ENCODE results near the gene PHACTR2.

The PHACTR2 gene

GRCh38 chr6:143757346-143757832 lies 79.6 kb downstream of the PHACTR2 start:
- no peaks in the 10 kb centered on the region for H3K27me3 ChIP-seq
- no peak overlapping the region for H3K4me3 ChIP-seq (ENCODE audit: low read depth, low read length)
- TF ChIP-seq, protein P1, sequence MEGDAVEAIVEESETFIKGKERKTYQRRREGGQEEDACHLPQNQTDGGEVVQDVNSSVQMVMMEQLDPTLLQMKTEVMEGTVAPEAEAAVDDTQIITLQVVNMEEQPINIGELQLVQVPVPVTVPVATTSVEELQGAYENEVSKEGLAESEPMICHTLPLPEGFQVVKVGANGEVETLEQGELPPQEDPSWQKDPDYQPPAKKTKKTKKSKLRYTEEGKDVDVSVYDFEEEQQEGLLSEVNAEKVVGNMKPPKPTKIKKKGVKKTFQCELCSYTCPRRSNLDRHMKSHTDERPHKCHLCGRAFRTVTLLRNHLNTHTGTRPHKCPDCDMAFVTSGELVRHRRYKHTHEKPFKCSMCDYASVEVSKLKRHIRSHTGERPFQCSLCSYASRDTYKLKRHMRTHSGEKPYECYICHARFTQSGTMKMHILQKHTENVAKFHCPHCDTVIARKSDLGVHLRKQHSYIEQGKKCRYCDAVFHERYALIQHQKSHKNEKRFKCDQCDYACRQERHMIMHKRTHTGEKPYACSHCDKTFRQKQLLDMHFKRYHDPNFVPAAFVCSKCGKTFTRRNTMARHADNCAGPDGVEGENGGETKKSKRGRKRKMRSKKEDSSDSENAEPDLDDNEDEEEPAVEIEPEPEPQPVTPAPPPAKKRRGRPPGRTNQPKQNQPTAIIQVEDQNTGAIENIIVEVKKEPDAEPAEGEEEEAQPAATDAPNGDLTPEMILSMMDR (IDR thresholded peaks at IDR 0.05; ENCODE audit: low read depth, low read length): no peak
- no peaks in the 10 kb centered on the region for H3K36me3 ChIP-seq
- no peaks in the 10 kb centered on the region for H3K4me1 ChIP-seq
- no peaks in the 10 kb centered on the region for H3K9me3 ChIP-seq
- DNase-seq: no peak

DNA sequence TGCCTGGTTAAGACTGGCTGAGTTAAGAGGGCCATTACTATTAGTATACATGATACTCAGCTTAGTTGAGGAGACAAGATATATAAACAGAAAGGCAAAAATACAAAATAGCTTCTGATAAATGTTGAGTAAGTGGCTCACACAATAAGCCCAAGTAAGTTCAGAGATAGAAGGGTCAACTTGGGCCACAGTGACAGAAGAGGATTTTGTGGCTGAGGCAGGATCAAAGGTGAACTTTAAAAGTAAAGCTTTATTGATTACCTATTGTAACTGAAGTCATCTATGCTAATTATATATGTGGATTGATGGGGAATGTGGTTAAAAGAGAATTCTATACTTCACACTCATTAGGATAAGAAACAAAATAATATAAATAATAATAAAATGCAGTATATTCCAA lies 80.8 kb downstream of the PHACTR2 start:
- no peak overlapping the region for H3K4me3 ChIP-seq (ENCODE audit: low read depth, low read length)
- H3K4me1 ChIP-seq: no peaks in the 10 kb centered on the region
- H3K27me3 ChIP-seq: no peaks in the 10 kb centered on the region
- DNase-seq: no peak
- TF ChIP-seq, protein P1 (IDR thresholded peaks at IDR 0.05; ENCODE audit: low read depth, low read length): no peak
- no peaks in the 10 kb centered on the region for H3K36me3 ChIP-seq
- H3K9me3 ChIP-seq: no peaks in the 10 kb centered on the region

DNA sequence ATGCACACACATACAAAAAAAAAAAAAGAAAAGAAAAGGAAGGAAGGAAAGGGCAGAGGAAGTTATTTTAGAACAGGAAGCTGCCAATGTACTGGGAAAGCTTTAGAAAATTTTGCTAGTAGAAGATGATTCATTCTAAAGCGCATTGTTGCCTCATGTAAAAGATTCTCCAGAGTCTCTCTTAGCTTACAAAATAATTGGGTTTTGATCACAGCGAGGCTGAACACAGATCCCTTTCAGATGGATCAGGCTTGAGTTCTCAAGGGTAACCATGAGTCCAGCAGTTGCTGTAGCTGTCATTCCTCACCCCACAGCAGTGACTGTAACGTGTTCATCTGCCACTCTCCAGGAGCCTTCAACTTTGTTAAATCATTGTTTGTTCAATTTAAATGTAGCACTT lies 81.9 kb downstream of the PHACTR2 start:
- Histone ChIP-seq H3K4me1 (no peaks in the 10 kb centered on the region), H3K36me3 (no peaks in the 10 kb centered on the region), H3K9me3 (no peaks in the 10 kb centered on the region), H3K27me3 (no peaks in the 10 kb centered on the region), H3K4me3 (ENCODE audit: low read depth, low read length) (no peak overlapping the region)
- TF ChIP-seq, protein P1 (IDR thresholded peaks at IDR 0.05; ENCODE audit: low read depth, low read length): no peak
- DNase-seq: no peak

DNA sequence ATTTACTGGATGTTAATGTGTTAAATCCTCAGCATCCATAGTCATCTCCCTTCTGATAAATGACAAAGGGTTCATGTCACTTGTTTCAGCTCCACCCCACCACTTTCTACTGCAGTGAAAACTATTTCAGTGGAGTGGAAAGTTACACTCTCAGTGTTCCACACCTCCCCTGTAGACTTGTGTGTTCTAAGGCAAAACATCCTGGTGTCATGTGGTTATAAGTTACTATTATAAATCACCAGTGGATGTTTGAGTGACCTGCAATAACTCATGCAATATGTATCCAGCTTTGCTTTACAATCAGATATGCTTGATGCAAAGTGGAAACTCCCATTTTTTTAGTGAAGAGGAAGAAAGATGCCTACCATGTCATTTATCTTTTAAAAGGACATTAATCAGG lies 83.3 kb downstream of the PHACTR2 start:
- H3K27me3 ChIP-seq: no peaks in the 10 kb centered on the region
- no peaks in the 10 kb centered on the region for H3K9me3 ChIP-seq
- H3K4me3 ChIP-seq (ENCODE audit: low read depth, low read length): no peak overlapping the region
- no peak for DNase-seq
- H3K4me1 ChIP-seq: no peaks in the 10 kb centered on the region
- TF ChIP-seq, protein P1 (IDR thresholded peaks at IDR 0.05; ENCODE audit: low read depth, low read length): no peak
- H3K36me3 ChIP-seq: no peaks in the 10 kb centered on the region

DNA sequence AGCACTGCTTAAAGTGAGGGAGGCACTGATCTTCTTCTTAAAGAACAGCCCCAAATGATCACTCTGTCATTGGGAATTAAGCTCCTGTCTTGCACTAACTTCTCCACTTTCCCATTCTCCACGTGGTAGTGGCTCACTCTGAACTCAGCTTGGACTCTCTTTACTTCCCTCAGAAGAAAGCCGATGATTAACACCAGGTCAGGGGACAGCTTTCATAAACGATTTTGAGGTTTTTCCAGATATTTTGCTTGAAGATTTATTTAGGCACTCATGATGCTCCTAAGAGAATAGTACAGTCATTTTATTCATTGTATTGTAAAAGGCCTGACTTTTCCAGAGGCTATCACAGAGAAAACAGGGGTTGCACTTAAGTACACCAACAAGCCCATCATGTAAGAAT lies 84.4 kb downstream of the PHACTR2 start:
- no peaks in the 10 kb centered on the region for H3K27me3 ChIP-seq
- TF ChIP-seq, protein P1 (IDR thresholded peaks at IDR 0.05; ENCODE audit: low read depth, low read length): no peak
- H3K36me3 ChIP-seq: no peaks in the 10 kb centered on the region
- H3K9me3 ChIP-seq: no peaks in the 10 kb centered on the region
- no peaks in the 10 kb centered on the region for H3K4me1 ChIP-seq
- DNase-seq: no peak
- H3K4me3 ChIP-seq (ENCODE audit: low read depth, low read length): no peak overlapping the region

DNA sequence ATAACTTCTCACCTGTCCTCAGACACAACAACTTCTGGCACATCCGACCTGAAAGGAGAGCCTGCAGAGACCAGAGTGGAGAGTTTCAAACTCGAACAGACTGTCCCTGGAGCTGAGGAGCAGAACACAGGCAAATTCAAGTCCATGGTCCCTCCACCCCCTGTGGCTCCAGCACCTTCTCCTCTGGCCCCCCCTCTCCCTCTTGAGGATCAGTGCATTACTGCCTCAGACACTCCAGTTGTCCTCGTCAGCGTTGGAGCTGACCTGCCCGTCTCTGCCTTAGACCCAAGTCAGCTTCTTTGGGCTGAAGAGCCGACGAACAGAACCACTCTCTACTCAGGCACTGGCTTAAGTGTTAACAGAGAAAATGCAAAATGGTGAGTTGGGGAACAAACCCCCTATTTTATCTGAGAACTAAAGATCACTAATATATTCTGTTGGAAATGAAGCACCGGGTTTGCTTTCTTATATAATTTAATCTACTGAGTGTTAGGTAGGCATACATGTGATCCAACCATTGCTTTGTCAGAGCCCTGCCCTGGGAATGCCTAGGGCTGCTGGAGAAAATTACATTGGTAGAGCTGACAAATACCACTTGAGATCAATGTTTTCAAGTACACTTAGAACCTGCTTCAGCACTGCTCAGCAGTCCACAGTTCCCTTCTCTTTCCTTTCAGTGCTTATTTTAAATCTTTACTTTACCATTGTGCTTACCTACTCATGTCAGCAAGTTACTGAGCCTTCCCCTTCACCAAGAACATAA lies 87.8 kb downstream of the PHACTR2 start:
- no peak overlapping the region for H3K4me3 ChIP-seq (ENCODE audit: low read depth, low read length)
- no peak for DNase-seq
- H3K36me3 ChIP-seq: no peaks in the 10 kb centered on the region
- no peaks in the 10 kb centered on the region for H3K9me3 ChIP-seq
- H3K4me1 ChIP-seq: no peaks in the 10 kb centered on the region
- H3K27me3 ChIP-seq: no peaks in the 10 kb centered on the region
- TF ChIP-seq, protein P1 (IDR thresholded peaks at IDR 0.05; ENCODE audit: low read depth, low read length): no peak

Measured in BE2C (cell line).